ENCODE data around the gene SDF2. TPM values are rescaled to one million over a fixed set of nuclear protein-coding genes. Genes with fewer than 3 reads are reported as not detected.

The SDF2 gene
- total RNA-seq = 29.0 TPM

- ATAC-seq = peak; percentile 89
Observed at GRCh38 chr17:28661635-28662526, at the start of gene SDF2, which contains the start of gene SUPT6H. Gene SDF2 (minus strand): TSS chr17:28661906. CDS start chr17:28661876, 30 bp downstream. Gene SUPT6H (plus strand): TSS chr17:28662205. CDS start chr17:28673402, 11,197 bp downstream.

GRCh38 chr17:28710861-28711722 lies 49.4 kb upstream of the SDF2 start:
- peak; percentile 87 for ATAC-seq

- ATAC-seq = no peak
Observed at GRCh38 chr17:28707339-28707720, 45.6 kb upstream of the SDF2 start.

GRCh38 chr17:28706471-28707338 lies 45.0 kb upstream of the SDF2 start:
- no peak for ATAC-seq

- no peak for ATAC-seq
Observed at GRCh38 chr17:28705728-28706334, 44.1 kb upstream of the SDF2 start.

GRCh38 chr17:28705074-28705659 lies 43.5 kb upstream of the SDF2 start:
- no peak for ATAC-seq

- ATAC-seq = no peak
Observed at GRCh38 chr17:28704219-28704858, 42.6 kb upstream of the SDF2 start.

- ATAC-seq = no peak
Observed at GRCh38 chr17:28703552-28704218, 42.0 kb upstream of the SDF2 start.

GRCh38 chr17:28702752-28703150 lies 41.0 kb upstream of the SDF2 start:
- ATAC-seq = no peak

- ATAC-seq = no peak
Observed at GRCh38 chr17:28702026-28702751, 40.5 kb upstream of the SDF2 start.

- ATAC-seq = no peak
Observed at GRCh38 chr17:28700830-28701492, 39.3 kb upstream of the SDF2 start.

GRCh38 chr17:28700278-28700677 lies 38.6 kb upstream of the SDF2 start:
- ATAC-seq = no peak

- no peak for ATAC-seq
Observed at GRCh38 chr17:28698253-28698941, 36.7 kb upstream of the SDF2 start.

- ATAC-seq = peak; percentile 21
Observed at GRCh38 chr17:28693869-28694268, 32.2 kb upstream of the SDF2 start.

GRCh38 chr17:28689011-28689410 lies 27.3 kb upstream of the SDF2 start:
- ATAC-seq = no peak

- ATAC-seq = no peak
Observed at GRCh38 chr17:28688481-28688880, 26.8 kb upstream of the SDF2 start.

- peak; percentile 58 for ATAC-seq
Observed at GRCh38 chr17:28686296-28686695, 24.6 kb upstream of the SDF2 start.

- ATAC-seq = no peak
Observed at GRCh38 chr17:28685366-28685765, 23.7 kb upstream of the SDF2 start.
